Measurements from ENCODE around the gene KRT84.

DNA sequence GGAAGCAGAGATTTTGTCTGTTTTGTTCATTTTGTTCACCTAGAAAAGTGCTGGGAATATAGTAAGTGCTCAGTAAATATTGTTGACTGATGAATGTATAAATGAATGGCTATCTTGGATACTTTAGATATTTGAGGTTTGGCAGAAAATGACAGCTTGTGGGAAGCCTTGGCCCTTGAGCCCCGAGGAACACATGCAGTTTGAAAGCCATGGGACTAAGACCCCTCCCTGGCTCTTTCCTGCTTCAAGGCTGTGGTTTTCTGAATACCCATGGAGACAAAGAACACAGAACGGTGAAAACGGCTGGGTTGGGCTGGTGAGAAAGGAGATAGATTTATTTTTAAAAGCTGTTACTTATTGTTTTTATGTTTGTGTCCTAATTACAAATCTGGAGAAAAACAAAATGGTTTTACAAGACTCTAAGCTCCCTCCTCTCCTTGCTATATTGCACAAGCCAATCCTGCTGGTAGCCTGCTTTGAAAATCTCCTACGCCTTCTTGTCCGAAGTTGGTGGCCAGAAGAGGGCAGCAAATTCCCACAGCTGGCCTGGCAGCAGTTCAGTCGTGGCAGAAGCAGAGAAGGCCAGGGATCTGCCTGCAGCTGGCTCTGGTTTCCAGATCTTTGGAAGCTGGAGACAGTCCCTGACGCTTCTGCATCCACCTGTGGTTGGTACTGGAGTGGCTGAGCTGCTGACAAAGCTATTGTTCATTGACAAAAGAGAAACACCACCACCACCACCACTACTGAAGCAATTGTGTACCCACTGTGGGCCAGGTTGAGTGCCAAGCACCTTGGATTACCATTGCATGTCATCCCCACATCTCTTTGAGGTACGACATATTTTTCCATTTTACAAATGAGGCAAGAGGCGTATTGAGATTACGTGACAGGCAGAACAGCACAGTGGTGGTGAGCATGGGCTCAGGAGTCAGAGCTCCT lies 13.0 kb downstream of the KRT84 start:
- TF ChIP-seq, protein P1, sequence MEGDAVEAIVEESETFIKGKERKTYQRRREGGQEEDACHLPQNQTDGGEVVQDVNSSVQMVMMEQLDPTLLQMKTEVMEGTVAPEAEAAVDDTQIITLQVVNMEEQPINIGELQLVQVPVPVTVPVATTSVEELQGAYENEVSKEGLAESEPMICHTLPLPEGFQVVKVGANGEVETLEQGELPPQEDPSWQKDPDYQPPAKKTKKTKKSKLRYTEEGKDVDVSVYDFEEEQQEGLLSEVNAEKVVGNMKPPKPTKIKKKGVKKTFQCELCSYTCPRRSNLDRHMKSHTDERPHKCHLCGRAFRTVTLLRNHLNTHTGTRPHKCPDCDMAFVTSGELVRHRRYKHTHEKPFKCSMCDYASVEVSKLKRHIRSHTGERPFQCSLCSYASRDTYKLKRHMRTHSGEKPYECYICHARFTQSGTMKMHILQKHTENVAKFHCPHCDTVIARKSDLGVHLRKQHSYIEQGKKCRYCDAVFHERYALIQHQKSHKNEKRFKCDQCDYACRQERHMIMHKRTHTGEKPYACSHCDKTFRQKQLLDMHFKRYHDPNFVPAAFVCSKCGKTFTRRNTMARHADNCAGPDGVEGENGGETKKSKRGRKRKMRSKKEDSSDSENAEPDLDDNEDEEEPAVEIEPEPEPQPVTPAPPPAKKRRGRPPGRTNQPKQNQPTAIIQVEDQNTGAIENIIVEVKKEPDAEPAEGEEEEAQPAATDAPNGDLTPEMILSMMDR (IDR thresholded peaks at IDR 0.05), result peak; percentile 87
- TF ChIP-seq EZH2 (IDR thresholded peaks at IDR 0.05), result no peak

Measured in neural progenitor cell (in vitro differentiated cells).